HepG2 (cell line): ENCODE data around the gene GSK3A. TPM values are rescaled to one million over a fixed set of nuclear protein-coding genes. Genes with fewer than 3 reads are reported as not detected.

Experiments used
- ATAC-seq: fragments of 200-7000 bp; cut with Tn5 transposase; 3 replicates; pipeline ENCODE4 v1.9.1; 2020; ENCODE audit warnings: mild to moderate bottlenecking, moderate library complexity
- BruUV-seq: library from RNA; stranded (reverse); fragments of 400-500 nt; replicated peaks from 2 replicates; lab custom pipeline; 2021; lab: Mats Ljungman, UMichigan
- CTCF ChIA-PET: fragments of 300-600 bp; formaldehyde crosslinking; extraction: SDS; loops from one replicate; lab custom pipeline; 2021; ENCODE audit warnings: low total read pairs, inconsistent platforms, low intra/inter-chr PET ratio; lab: Yijun Ruan, JAX
- POLR2A ChIA-PET: fragments of 350-600 bp; sonication (Branson Sonifier 250); formaldehyde crosslinking; loops from one replicate; lab custom pipeline; 2020; ENCODE audit warnings: antibody characterized with exemption, inconsistent platforms; lab: Yijun Ruan, JAX
- DNase-seq: peaks from one replicate; pipeline ENCODE4 v3.0.0-alpha.2; 2015; ENCODE audit warnings: low spot score
- FAIRE-seq: peaks from 3 replicates; lab custom pipeline; 2011; peaks lifted over from hg19 to GRCh38; lab: Jason Lieb, UNC
- H2AFZ ChIP-seq: one replicate; pipeline ENCODE4 v1.6.1; 2011; ENCODE audit warnings: low read length, inconsistent platforms
- H3K27ac ChIP-seq: fragments of 300-600 bp; 3 replicates; pipeline ENCODE4 v1.8.0; 2011; ENCODE audit warnings: mixed run types, mild to moderate bottlenecking, mixed read lengths, low read length, inconsistent platforms; ENCODE audit not compliant: insufficient read depth; ENCODE audit errors: extremely low read length
- H3K27me3 ChIP-seq, 2 experiments: fragments of 200-600 bp in 1 of 2; 2 replicates in 1 of 2; 3 replicates in 1 of 2; pipeline versions ENCODE4 v1.6.0 to v1.8.0; 2011; ENCODE audit warnings: low read length in 2 of 2, mild to moderate bottlenecking in 2 of 2, moderate library complexity in 2 of 2, inconsistent platforms in 1 of 2; ENCODE audit not compliant: insufficient read depth in 2 of 2, control insufficient read depth in 1 of 2
- H3K36me3 ChIP-seq, 2 experiments: fragments of 200-600 bp in 1 of 2; replicated peaks in 1 of 2; 2 replicates in 1 of 2; 3 replicates in 1 of 2; pipeline versions ENCODE4 v1.5.1 to v1.8.0; 2011; ENCODE audit warnings: low read length in 2 of 2, inconsistent platforms in 1 of 2; ENCODE audit not compliant: insufficient read depth in 2 of 2, control insufficient read depth in 1 of 2
- H3K4me1 ChIP-seq: 2 replicates; pipeline ENCODE4 v1.5.1; 2012; ENCODE audit warnings: low read length, inconsistent platforms; ENCODE audit not compliant: insufficient read depth
- H3K4me2 ChIP-seq: 2 replicates; pipeline ENCODE4 v1.6.0; 2011; ENCODE audit warnings: low read depth, low read length, inconsistent platforms
- H3K4me3 ChIP-seq, 3 experiments: fragments of 200-600 bp in 1 of 3; sonication (generic), shearing (Covaris generic) in 1 of 3; replicated peaks in 1 of 3; 2 replicates each; pipeline ENCODE4 v1.5.1; 2011 to 2016; ENCODE audit warnings: low read length in 3 of 3, inconsistent platforms in 2 of 3, low read depth in 2 of 3, mild to moderate bottlenecking in 2 of 3, control low read depth in 1 of 3, mixed read lengths in 1 of 3; ENCODE audit not compliant: insufficient read depth in 1 of 3
- H3K79me2 ChIP-seq: one replicate; pipeline ENCODE4 v1.6.1; 2011; ENCODE audit warnings: low read length, inconsistent platforms; ENCODE audit not compliant: insufficient read depth
- H3K9ac ChIP-seq: 2 replicates; pipeline ENCODE4 v1.6.0; 2011; ENCODE audit warnings: mild to moderate bottlenecking, low read depth, low read length, inconsistent platforms; ENCODE audit not compliant: insufficient read depth
- H3K9me3 ChIP-seq: 2 replicates; pipeline ENCODE4 v1.5.1; 2012; ENCODE audit warnings: mild to moderate bottlenecking, low read length
- H4K20me1 ChIP-seq: 2 replicates; pipeline ENCODE4 v1.6.0; 2011; ENCODE audit warnings: inconsistent platforms, mild to moderate bottlenecking, low read length, moderate library complexity; ENCODE audit not compliant: insufficient read depth
- ESRRA ChIP-seq: sonication (generic); formaldehyde crosslinking; IDR thresholded peaks from 2 replicates; pipeline ENCODE4 v1.5.1; 2020; ENCODE audit warnings: mild to moderate bottlenecking, low read depth, missing genetic modification reagents
- SNAPC2 ChIP-seq: sonication (generic); formaldehyde crosslinking; IDR thresholded peaks from 2 replicates; pipeline ENCODE4 v1.8.1; 2022; ENCODE audit warnings: mild to moderate bottlenecking, missing genetic modification reagents
- THAP11 ChIP-seq: IDR thresholded peaks from 2 replicates; pipeline ENCODE4 v1.6.1; 2016; ENCODE audit warnings: missing biosample characterization, missing genetic modification reagents
- U2AF2 ChIP-seq: fragments of 200-400 bp; formaldehyde crosslinking; IDR thresholded peaks from 2 replicates; pipeline ENCODE4 v1.6.1; 2017; ENCODE audit warnings: low read depth, mild to moderate bottlenecking, low read length
- YEATS2 ChIP-seq: sonication (generic); formaldehyde crosslinking; IDR thresholded peaks from 2 replicates; pipeline ENCODE4 v1.4.0; 2020; ENCODE audit warnings: missing genetic modification reagents, borderline replicate concordance
- ZNF557 ChIP-seq: sonication (generic); formaldehyde crosslinking; IDR thresholded peaks from 2 replicates; pipeline ENCODE4 v1.4.0; 2020; ENCODE audit warnings: missing genetic modification reagents
- ZSCAN31 ChIP-seq: sonication (generic); formaldehyde crosslinking; IDR thresholded peaks from 2 replicates; pipeline ENCODE4 v1.5.0; 2020; ENCODE audit warnings: low read depth, mild to moderate bottlenecking, missing genetic modification reagents
- WGBS: methylation state at CpG from one replicate; pipeline ENCODE4 v1.1.6; 2017; ENCODE audit warnings: low lambda C conversion rate; 5-methylcytosine and 5-hydroxymethylcytosine counted together
- in situ Hi-C: cut with HindIII; loops from 2 replicates; pipeline ENCODE4 v1.10.0; 2017; ENCODE audit warnings: low pct_unique_long_range_greater_than_20kb; ENCODE audit not compliant: extremely low pct_ligation_motif_present
- intact Hi-C: fragments of 100-400 bp; cut with micrococcal nuclease; formaldehyde crosslinking; loops from one replicate; pipeline ENCODE4 v1.10.0; 2022; ENCODE audit not compliant: unreplicated experiment
- polyA plus RNA-seq, 8 experiments: library from polyadenylated mRNA; depleted of rRNA in 3 of 8; stranded (reverse) in 7 of 8; unstranded in 1 of 8; fragments of >200 nt; fragmentation: Illumina TruSeq in 4 of 8; extraction: Trizol in 4 of 8; gene quantifications; 2 replicates each; pipeline versions ENCODE4 v1.2.1 to v1.2.3, GENCODE V29; 2011 to 2016; ENCODE audit warnings: low read depth in 4 of 8, missing spikeins in 1 of 8, mixed read lengths in 1 of 8; ENCODE audit not compliant: insufficient read depth in 1 of 8
- total RNA-seq, 5 experiments: library from RNA; depleted of rRNA; stranded (reverse); fragments of >200 nt; fragmentation: Illumina TruSeq; extraction: Trizol; gene quantifications; 2 replicates each; pipeline ENCODE4 v1.2.3, GENCODE V29; 2016; ENCODE audit warnings: low read depth in 1 of 5
- TF ChIP-seq, protein P1 (sequence below): sonication (generic); IDR thresholded peaks from 2 replicates; pipeline ENCODE4 v1.6.1; 2016; ENCODE audit warnings: low read depth, borderline replicate concordance
- TF ChIP-seq, protein P2 (sequence below): IDR thresholded peaks from 2 replicates; pipeline ENCODE4 v1.6.1; 2016; ENCODE audit warnings: missing biosample characterization, missing genetic modification reagents, low read depth

The GSK3A gene
- total and polyA plus RNA-seq, 2 of the 13 experiments (the other 11 are each of a cell fraction or from before 2014, with no cell fraction given): 16.9 to 52.5 TPM

DNA sequence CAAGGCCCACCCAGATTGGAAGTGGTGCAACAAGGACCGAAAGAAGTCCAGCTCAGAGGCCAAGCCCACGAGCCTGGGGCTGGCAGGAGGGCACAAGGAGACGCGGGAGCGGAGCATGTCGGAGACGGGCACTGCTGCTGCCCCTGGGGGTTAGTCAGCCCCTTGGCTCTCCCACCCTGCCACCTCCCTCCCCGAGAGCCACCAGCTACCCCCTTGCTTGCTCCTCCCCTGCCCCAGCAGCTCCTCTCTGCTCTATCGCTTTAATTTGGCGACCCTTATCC is 45.4 kb upstream of the GSK3A start:
- Histone ChIP-seq H3K9ac (no peak overlapping the region), H3K9me3 (no peaks in the 10 kb centered on the region), H3K27ac (no peak overlapping the region), H3K4me1 (peaks cover 26% of the 10 kb centered on the region), H2AFZ (no peak overlapping the region), H4K20me1 (peaks cover 11% of the 10 kb centered on the region; the same call in 1 of the 2 replicates), H3K27me3 (no peaks in the 10 kb centered on the region; a peak in 1 of 5 replicates), H3K36me3 (peaks cover 26 to 57% of the 10 kb centered on the region in 2 experiments; a peak in 4 of 5 replicates), H3K79me2 (peaks cover 25% of the 10 kb centered on the region), H3K4me2 (no peak overlapping the region), H3K4me3 (no peak overlapping the region)
- ATAC-seq (no peak), FAIRE-seq (no peak), DNase-seq (no peak)
- POLR2A ChIA-PET: no interaction called here
- WGBS: 92% methylated on average over 3 of the region's 10 CpGs
- CTCF ChIA-PET: no interaction called here
- intact Hi-C loops (no loop called here), in situ Hi-C loops (loop anchor here (5.0 kb wide), 1 partner anchor 35 kb away; no protein-coding TSS in a partner anchor)
- TF ChIP-seq, protein P1, sequence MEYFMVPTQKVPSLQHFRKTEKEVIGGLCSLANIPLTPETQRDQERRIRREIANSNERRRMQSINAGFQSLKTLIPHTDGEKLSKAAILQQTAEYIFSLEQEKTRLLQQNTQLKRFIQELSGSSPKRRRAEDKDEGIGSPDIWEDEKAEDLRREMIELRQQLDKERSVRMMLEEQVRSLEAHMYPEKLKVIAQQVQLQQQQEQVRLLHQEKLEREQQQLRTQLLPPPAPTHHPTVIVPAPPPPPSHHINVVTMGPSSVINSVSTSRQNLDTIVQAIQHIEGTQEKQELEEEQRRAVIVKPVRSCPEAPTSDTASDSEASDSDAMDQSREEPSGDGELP: no peak
- no peak for TF ChIP-seq ZSCAN31 (CRISPR knock-in tag)
- no peak for TF ChIP-seq ZNF557 (CRISPR knock-in tag)
- no peak for TF ChIP-seq SNAPC2 (CRISPR knock-in tag)
- no peak for TF ChIP-seq U2AF2
- no peak for TF ChIP-seq YEATS2 (CRISPR knock-in tag)
- TF ChIP-seq, protein P2, sequence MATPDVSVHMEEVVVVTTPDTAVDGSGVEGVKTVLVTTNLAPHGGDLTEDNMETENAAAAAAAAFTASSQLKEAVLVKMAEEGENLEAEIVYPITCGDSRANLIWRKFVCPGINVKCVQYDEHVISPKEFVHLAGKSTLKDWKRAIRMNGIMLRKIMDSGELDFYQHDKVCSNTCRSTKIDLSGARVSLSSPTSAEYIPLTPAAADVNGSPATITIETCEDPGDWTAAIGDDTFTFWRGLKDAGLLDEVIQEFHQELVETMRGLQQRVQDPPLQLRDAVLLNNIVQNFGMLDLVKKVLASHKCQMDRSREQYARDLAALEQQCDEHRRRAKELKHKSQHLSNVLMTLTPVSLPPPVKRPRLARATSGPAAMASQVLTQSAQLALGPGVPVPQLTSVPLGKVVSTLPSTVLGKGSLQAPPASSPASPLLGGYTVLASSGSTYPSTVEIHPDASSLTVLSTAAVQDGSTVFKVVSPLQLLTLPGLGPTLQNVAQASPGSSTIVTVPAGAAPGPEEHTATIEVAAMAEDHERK (CRISPR knock-in tag): no peak
- TF ChIP-seq ESRRA (CRISPR knock-in tag): no peak
- no peak for TF ChIP-seq THAP11 (CRISPR knock-in tag)
- BruUV-seq: no TSS peak
